HUES64 (cell line): ENCODE measurements around the gene POSTN.

ENCODE experiments used
- H3K27ac ChIP-seq: 2 replicates; pipeline ENCODE4 v1.7.0; 2013; ENCODE audit warnings: low read depth, low read length, inconsistent platforms
- H3K27me3 ChIP-seq: 2 replicates; pipeline ENCODE4 v1.6.1; 2013; ENCODE audit warnings: mild to moderate bottlenecking, low read length; ENCODE audit not compliant: insufficient read depth
- H3K36me3 ChIP-seq: 2 replicates; pipeline ENCODE4 v1.6.1; 2013; ENCODE audit warnings: mild to moderate bottlenecking, low read length; ENCODE audit not compliant: insufficient read depth
- H3K4me1 ChIP-seq: 2 replicates; pipeline ENCODE4 v1.6.1; 2013; ENCODE audit warnings: mild to moderate bottlenecking, low read length, moderate library complexity; ENCODE audit not compliant: insufficient read depth
- H3K4me3 ChIP-seq: 2 replicates; pipeline ENCODE4 v1.5.1; 2013; ENCODE audit warnings: mild to moderate bottlenecking, low read length, moderate library complexity
- H3K9ac ChIP-seq: 2 replicates; pipeline ENCODE4 v1.6.1; 2013; ENCODE audit warnings: mild to moderate bottlenecking, low read depth, low read length
- H3K9me3 ChIP-seq: 2 replicates; pipeline ENCODE4 v1.6.1; 2013; ENCODE audit warnings: low read depth, low read length; ENCODE audit not compliant: insufficient read depth
- WGBS: fragments of 150-250, 120-280 bp; methylation state at CpG from one replicate; pipeline ENCODE4 v1.1.7; 2013; ENCODE audit warnings: missing lambda C conversion rate; 5-methylcytosine and 5-hydroxymethylcytosine counted together

The POSTN gene

DNA sequence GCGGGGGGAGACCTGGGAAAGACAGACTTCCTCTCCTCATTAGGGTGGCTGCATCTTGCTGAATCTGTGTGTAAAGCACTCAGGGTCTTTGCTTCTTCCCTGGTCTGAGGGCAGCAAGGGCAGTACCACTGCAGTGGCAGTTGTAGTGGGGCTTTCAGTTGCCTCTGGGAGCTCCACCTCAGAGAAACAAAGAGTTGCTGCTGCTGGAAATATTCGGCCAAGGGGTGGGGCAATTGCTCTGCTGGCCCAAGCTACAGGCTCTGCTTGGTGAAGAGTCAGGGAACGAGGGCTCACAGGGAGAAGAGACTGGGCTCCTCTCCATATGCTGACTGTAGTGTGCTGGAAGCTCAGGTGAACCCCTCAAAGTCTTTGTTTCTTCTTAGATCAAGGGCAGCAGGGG lies 52.5 kb downstream of the POSTN start:
- no peaks in the 10 kb centered on the region for H3K36me3 ChIP-seq
- H3K4me1 ChIP-seq, result peaks cover 3% of the 10 kb centered on the region; the same call in 1 of the 2 replicates
- 90% methylated on average over 3 of the region's 3 CpGs for WGBS
- no peak overlapping the region for H3K9ac ChIP-seq
- no peaks in the 10 kb centered on the region for H3K27me3 ChIP-seq
- no peak overlapping the region for H3K27ac ChIP-seq
- no peak overlapping the region for H3K4me3 ChIP-seq
- H3K9me3 ChIP-seq, result peaks cover 13% of the 10 kb centered on the region; the same call in 1 of the 2 replicates

DNA sequence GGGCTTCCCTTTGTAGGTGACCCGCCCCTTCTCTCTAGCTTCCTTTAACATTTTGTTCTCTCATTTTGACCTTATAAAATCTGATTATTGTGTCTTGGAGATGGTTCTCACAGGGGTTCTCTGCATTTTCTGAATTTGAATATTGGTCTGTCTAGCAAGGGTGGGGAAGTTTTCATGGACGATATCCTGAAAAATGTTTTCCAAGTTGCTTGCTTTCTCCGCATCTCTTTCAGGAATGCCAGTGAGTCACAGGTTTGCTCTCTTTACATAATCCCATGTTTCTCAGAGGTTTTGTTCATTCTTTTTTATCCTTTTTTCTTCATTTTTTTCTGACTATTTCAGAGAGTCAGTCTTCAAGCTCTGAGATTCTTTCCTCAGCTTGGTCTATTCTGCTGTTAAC lies 53.6 kb downstream of the POSTN start:
- peaks cover 3% of the 10 kb centered on the region; the same call in 1 of the 2 replicates for H3K4me1 ChIP-seq
- H3K27me3 ChIP-seq, result no peaks in the 10 kb centered on the region
- H3K9me3 ChIP-seq, result peaks cover 8% of the 10 kb centered on the region; the same call in 1 of the 2 replicates
- no peak overlapping the region for H3K9ac ChIP-seq
- WGBS, result 90% methylated on average over 3 of the region's 3 CpGs
- H3K4me3 ChIP-seq, result no peak overlapping the region
- H3K36me3 ChIP-seq, result no peaks in the 10 kb centered on the region
- no peak overlapping the region for H3K27ac ChIP-seq

DNA sequence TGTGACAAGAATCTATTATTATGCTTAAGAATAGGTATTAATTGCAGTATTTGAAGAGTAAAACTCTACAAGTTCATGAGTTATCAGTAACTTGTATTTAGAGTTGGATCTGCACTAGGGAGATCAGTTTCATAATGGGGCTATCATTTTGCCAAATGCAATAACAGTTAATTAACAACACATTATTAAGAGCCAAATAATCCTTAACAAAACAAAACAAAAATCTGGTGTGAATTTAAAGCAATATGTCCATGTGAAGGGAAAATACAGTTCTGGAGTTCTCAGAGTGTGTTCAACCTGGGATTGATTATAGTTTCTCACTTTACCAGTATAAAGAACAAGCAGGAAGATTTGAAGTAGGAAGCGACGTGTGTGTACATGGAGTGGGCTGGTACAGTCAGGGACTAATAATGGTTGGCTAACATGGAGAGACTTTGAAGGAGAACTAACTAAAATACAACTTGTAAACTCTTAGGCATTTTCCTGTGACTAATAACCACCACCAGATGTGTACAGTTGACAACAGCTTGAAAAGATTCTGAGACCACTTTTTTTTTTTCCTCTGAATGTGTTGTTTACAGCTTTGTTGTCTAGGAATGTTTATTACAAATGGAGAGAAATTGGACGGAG lies 58.5 kb downstream of the POSTN start:
- H3K9me3 ChIP-seq, result no peaks in the 10 kb centered on the region
- no peak overlapping the region for H3K9ac ChIP-seq
- H3K4me3 ChIP-seq, result no peak overlapping the region
- H3K27me3 ChIP-seq, result no peaks in the 10 kb centered on the region; the same call in 1 of the 2 replicates
- 97% methylated on average over 3 of the region's 3 CpGs for WGBS
- H3K36me3 ChIP-seq, result no peaks in the 10 kb centered on the region
- H3K27ac ChIP-seq, result no peak overlapping the region
- H3K4me1 ChIP-seq, result peaks cover 3% of the 10 kb centered on the region; the same call in 1 of the 2 replicates

DNA sequence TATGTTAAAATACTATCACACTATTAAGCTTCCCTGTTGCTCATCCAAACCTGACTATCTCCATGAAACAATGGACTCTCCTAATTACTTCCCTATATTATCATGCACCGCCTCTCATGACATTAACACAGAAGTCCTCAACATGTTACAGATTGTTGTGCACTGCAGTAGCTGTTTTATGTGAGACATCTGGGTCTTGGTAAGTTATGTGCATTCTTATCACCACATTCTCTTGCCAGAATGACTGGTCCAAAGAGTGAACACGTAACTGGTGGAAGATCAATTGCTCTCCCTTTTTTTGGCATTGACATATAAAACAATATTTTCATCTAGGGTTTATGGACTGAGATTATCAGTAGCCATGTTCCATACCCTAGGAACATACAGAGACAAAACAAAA lies 59.4 kb downstream of the POSTN start:
- no peak overlapping the region for H3K4me3 ChIP-seq
- no peak overlapping the region for H3K27ac ChIP-seq
- no peaks in the 10 kb centered on the region for H3K9me3 ChIP-seq
- WGBS, result 95% methylated on average over 2 of the region's 2 CpGs
- H3K9ac ChIP-seq, result no peak overlapping the region
- 0 out of 2 replicates have a peak, but pooled peaks cover 2% of the 10 kb centered on the region for H3K4me1 ChIP-seq
- no peaks in the 10 kb centered on the region for H3K36me3 ChIP-seq
- H3K27me3 ChIP-seq, result no peaks in the 10 kb centered on the region; the same call in 1 of the 2 replicates

DNA sequence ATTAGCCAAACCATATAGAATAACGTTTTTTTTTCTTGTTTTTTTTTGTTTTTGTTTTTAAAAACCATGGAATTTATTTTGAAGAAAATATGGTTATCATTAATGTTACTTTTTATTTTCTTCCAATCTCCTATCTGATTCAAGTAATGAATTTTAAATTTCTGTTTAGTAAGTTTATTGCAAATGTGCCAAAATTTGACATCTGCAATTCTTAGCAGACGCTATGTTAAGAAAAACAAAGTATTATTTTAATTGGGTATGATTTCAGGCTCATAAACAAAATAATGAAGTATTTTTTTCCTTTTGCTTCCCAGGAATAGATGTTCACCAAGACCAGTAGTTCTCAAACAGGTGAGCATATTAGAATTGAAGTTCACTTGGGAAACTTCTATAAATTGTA lies 63.1 kb downstream of the POSTN start:
- Histone ChIP-seq H3K9me3 (peaks cover 9% of the 10 kb centered on the region), H3K4me1 (0 out of 2 replicates have a peak, but pooled peaks cover 4% of the 10 kb centered on the region), H3K27me3 (no peaks in the 10 kb centered on the region; the same call in 1 of the 2 replicates), H3K27ac (no peak overlapping the region), H3K4me3 (no peak overlapping the region), H3K36me3 (no peaks in the 10 kb centered on the region), H3K9ac (no peak overlapping the region)
- WGBS, result 100% methylated on average over 1 of the region's 2 CpGs

DNA sequence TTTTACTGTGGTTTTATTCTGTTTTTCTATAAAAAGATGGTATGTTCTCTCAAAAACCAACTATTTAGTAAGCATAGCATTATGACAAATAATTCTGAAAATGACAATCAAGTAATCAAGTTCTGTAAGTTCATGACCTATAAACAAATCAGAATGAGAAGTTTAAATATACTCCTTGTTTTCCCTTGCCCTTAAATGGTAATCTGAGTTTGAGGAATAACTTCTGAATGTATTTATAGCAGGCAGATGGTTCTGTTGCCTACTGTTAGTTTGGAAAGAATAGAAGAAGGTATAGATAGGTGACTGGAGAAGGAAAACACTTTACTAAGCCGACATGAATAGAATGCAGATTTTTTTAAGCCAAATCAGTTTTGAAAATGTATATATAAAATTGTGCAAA lies 63.9 kb downstream of the POSTN start:
- 91% methylated on average over 1 of the region's 1 CpG for WGBS
- H3K27ac ChIP-seq, result no peak overlapping the region
- H3K9me3 ChIP-seq, result peaks cover 9% of the 10 kb centered on the region
- H3K27me3 ChIP-seq, result no peaks in the 10 kb centered on the region; the same call in 1 of the 2 replicates
- H3K9ac ChIP-seq, result no peak overlapping the region
- no peak overlapping the region for H3K4me3 ChIP-seq
- H3K4me1 ChIP-seq, result 0 out of 2 replicates have a peak, but pooled peaks cover 4% of the 10 kb centered on the region
- no peaks in the 10 kb centered on the region for H3K36me3 ChIP-seq

DNA sequence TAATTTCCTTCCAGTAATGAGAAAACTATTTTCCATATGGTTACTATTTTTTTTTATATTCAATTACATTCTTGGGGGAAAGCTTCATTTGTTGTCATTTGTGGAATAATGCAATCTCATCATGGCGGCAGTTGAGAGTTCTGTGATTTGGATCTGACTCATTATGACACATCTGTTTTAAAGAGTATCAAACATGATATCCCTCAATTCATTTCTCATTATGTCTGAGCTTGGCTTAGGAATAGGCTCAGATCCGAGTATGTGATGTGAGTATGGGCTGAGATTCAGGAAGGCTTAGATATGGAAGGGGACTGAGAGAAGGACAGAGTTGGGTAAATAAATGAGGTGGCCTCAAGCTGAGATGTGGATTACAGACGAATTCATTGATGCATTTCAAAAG lies 64.4 kb downstream of the POSTN start:
- Histone ChIP-seq H3K9me3 (peaks cover 9% of the 10 kb centered on the region), H3K9ac (no peak overlapping the region), H3K27ac (no peak overlapping the region), H3K27me3 (no peaks in the 10 kb centered on the region; the same call in 1 of the 2 replicates), H3K4me3 (no peak overlapping the region), H3K36me3 (no peaks in the 10 kb centered on the region), H3K4me1 (0 out of 2 replicates have a peak, but pooled peaks cover 4% of the 10 kb centered on the region)
- 88% methylated on average over 2 of the region's 3 CpGs for WGBS

DNA sequence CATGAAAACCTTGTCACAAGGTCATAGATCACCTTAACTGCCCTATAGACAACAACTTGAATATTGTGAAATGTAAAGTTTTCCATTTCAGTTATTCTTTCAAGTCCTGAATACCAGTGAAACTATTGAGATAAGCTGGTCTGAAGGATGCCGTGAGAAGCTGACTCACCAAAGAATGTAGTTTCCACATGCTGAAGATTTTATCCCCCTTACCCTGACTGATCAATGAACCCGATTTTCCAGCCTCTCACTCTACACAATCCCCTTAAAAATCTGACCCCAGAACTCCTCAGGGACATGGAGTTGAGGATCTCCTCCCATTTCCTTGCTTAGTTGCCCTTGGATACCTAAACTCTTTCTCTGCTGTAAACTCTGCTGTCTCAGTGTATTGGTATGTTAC lies 67.5 kb downstream of the POSTN start:
- no peak overlapping the region for H3K9ac ChIP-seq
- WGBS, result 97% methylated on average over 2 of the region's 2 CpGs
- no peaks in the 10 kb centered on the region for H3K27me3 ChIP-seq

DNA sequence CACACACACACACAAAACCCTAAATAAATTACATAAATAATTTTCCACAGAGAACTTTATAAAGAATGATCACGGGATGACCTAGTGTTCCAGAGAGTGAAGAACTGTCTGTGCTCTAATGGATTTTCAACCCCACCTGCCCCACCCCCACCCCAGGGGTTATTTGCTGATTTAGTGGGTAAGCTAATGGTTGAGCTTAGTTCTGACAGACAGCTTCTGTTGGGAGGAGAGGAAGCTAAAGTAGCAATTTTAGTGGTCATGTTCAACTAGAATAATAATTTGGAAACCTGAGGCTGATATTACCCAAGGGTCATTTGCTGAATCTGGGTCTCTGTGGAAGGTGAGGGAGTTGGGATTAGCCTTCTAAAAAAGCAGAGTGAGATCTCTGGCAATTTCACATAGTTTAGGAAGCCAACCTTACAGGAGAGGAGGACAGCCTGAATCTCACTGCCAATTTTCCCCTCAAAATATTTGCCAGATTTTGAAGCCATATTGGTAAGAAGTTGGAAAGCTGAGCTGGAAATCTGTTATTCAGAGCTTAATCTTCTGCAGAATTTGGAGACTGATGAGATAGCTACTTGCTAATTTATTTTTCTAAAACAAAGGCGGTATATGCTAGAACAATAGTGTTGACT lies 68.7 kb downstream of the POSTN start:
- Histone ChIP-seq H3K9ac (no peak overlapping the region), H3K27ac (no peak overlapping the region), H3K27me3 (no peaks in the 10 kb centered on the region), H3K4me1 (0 out of 2 replicates have a peak, but pooled peaks cover 4% of the 10 kb centered on the region), H3K36me3 (no peaks in the 10 kb centered on the region), H3K4me3 (no peak overlapping the region), H3K9me3 (peaks cover 9% of the 10 kb centered on the region)
- 92% methylated on average over 2 of the region's 2 CpGs for WGBS

More for the DNA sequence above, 67.5 kb downstream of the POSTN start:
- Histone ChIP-seq H3K27ac (no peak overlapping the region), H3K4me1 (0 out of 2 replicates have a peak, but pooled peaks cover 4% of the 10 kb centered on the region), H3K9me3 (peaks cover 9% of the 10 kb centered on the region), H3K4me3 (no peak overlapping the region), H3K36me3 (no peaks in the 10 kb centered on the region)

DNA sequence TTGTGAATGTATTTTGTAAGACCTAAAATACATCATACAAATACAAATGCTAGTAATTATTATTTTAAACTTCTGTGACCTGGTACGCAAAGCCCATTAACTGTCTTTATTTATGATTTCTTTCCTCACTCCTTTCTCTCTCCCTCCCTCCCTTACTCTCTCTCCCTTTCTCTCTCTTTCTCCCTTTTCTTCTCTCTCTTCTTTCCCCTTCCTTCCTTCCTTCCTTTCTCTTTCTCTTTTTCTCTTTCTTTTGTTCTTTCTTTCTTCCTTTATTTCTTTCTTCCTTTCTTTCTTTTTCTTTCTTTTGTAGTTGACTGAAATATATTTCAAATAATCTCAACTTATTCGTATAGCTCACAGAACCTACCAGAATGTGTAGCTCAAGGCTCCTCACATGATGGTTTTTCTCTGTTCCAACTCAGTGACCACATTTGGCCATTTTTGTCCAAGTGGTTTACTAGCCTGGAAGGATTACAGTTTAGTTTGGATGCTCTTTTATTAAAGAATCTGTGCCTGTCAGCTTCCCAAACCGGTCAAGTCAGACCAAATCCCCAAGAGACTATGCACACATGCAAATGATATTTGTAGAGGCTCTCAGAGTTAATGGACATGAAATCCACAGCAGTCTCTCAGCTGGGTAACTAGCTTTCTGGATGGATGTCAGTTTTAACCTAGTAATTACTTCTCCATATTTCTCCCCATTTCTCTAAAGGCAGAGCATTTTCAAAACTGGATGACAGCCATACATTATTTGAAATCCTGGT lies 71.7 kb downstream of the POSTN start:
- Histone ChIP-seq H3K4me3 (no peak overlapping the region), H3K9me3 (peaks cover 9% of the 10 kb centered on the region), H3K36me3 (no peaks in the 10 kb centered on the region), H3K4me1 (no peaks in the 10 kb centered on the region), H3K9ac (no peak overlapping the region), H3K27ac (no peak overlapping the region), H3K27me3 (no peaks in the 10 kb centered on the region)
- 98% methylated on average over 3 of the region's 3 CpGs for WGBS

DNA sequence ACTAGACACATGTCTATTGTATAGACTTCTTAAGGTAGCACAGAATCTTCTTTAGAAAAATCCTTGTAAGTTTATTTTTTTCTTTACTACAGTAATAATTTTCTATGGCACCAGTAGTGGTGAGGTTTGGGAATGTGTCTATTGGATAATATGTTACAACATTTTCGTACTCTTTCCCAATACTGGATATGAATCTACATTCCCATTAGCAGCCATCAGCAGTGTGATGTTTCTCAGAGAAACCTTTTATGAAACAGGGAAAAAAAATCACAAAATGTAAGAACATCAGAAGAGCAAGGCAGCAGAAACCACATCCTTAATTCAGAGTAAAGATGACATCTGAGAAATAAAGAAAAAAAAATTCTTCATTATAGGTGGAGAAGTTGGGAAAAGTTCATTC lies 83.3 kb downstream of the POSTN start:
- Histone ChIP-seq H3K9me3 (no peaks in the 10 kb centered on the region), H3K4me1 (no peaks in the 10 kb centered on the region), H3K9ac (no peak overlapping the region), H3K27me3 (no peaks in the 10 kb centered on the region), H3K4me3 (no peak overlapping the region), H3K27ac (no peak overlapping the region), H3K36me3 (no peaks in the 10 kb centered on the region)
- no CpG with 5 or more reads among the region's 1 CpG for WGBS
